Stimulated activated CD8-positive, alpha-beta memory T cell treated with anti-CD3 and anti-CD28 coated beads, Interleukin-7, amount 100 ng/mL, for 24 hours (primary cell): ENCODE data around the gene ZMYM2.

ENCODE experiments used
- DNase-seq: peaks from one replicate; pipeline ENCODE4 v3.0.0-alpha.2; 2020; ENCODE audit warnings: low read depth

ZMYM2 gene

GRCh38 chr13:20045950-20046548 lies 87.5 kb downstream of the ZMYM2 start:
- no peak for DNase-seq

GRCh38 chr13:20049558-20050473 lies 91.3 kb downstream of the ZMYM2 start:
- no peak for DNase-seq

- DNase-seq = no peak
Observed at GRCh38 chr13:20051366-20051765, 92.8 kb downstream of the ZMYM2 start.

- DNase-seq = no peak
Observed at GRCh38 chr13:20053016-20053415, 94.5 kb downstream of the ZMYM2 start.

GRCh38 chr13:20053891-20054290 lies 95.4 kb downstream of the ZMYM2 start:
- no peak for DNase-seq

- DNase-seq = no peak
Observed at GRCh38 chr13:20054586-20054985, 96.1 kb downstream of the ZMYM2 start.

- no peak for DNase-seq
Observed at GRCh38 chr13:20057214-20057613, 98.7 kb downstream of the ZMYM2 start.

- no peak for DNase-seq
Observed at GRCh38 chr13:20057963-20058362, 99.4 kb downstream of the ZMYM2 start.

GRCh38 chr13:20058476-20058875 lies 99.9 kb downstream of the ZMYM2 start:
- no peak for DNase-seq

- no peak for DNase-seq
Observed at GRCh38 chr13:20064128-20064527, 105.6 kb downstream of the ZMYM2 start.

GRCh38 chr13:20065516-20065915 lies 107.0 kb downstream of the ZMYM2 start:
- no peak for DNase-seq

- no peak for DNase-seq
Observed at GRCh38 chr13:20069956-20070355, 111.4 kb downstream of the ZMYM2 start.

GRCh38 chr13:20073775-20074174 lies 115.2 kb downstream of the ZMYM2 start:
- no peak for DNase-seq

- DNase-seq = no peak
Observed at GRCh38 chr13:20074966-20075365, 116.4 kb downstream of the ZMYM2 start.

- DNase-seq = no peak
Observed at GRCh38 chr13:20077086-20077485, 118.6 kb downstream of the ZMYM2 start.

GRCh38 chr13:20080377-20081164 lies 122.0 kb downstream of the ZMYM2 start:
- DNase-seq = no peak

- DNase-seq = no peak
Observed at GRCh38 chr13:20090349-20090748, 131.8 kb downstream of the ZMYM2 start.

- DNase-seq = no peak
Observed at GRCh38 chr13:20093951-20094350, 135.4 kb downstream of the ZMYM2 start.

GRCh38 chr13:20099319-20099718 lies 140.8 kb downstream of the ZMYM2 start:
- no peak for DNase-seq

- no peak for DNase-seq
Observed at GRCh38 chr13:20101467-20102316, 143.2 kb downstream of the ZMYM2 start.

GRCh38 chr13:20102525-20103180 lies 144.1 kb downstream of the ZMYM2 start:
- no peak for DNase-seq
